HepG2 (cell line): ENCODE data around the gene CRYM. TPM values are rescaled to one million over a fixed set of nuclear protein-coding genes. Genes with fewer than 3 reads are reported as not detected.

Experiments used
- BRD4 ChIP-seq: sonication (generic); formaldehyde crosslinking; IDR thresholded peaks from 2 replicates; pipeline ENCODE4 v1.4.0; 2020; ENCODE audit warnings: missing genetic modification reagents
- CEBPB ChIP-seq: IDR thresholded peaks from 2 replicates; pipeline ENCODE4 v1.6.1; 2011; ENCODE audit warnings: low read depth, low read length, improper control_type of control experiment, borderline replicate concordance
- ETV6 ChIP-seq: sonication (generic); formaldehyde crosslinking; conservative IDR thresholded peaks from 2 replicates; pipeline ENCODE4 v1.4.0; 2020; ENCODE audit warnings: missing genetic modification reagents
- MATR3 ChIP-seq: sonication (generic); formaldehyde crosslinking; IDR thresholded peaks from 2 replicates; pipeline ENCODE4 v1.4.0; 2020; ENCODE audit warnings: missing genetic modification reagents
- NRL ChIP-seq: sonication (generic); formaldehyde crosslinking; IDR thresholded peaks from 2 replicates; pipeline ENCODE4 v1.5.0; 2020; ENCODE audit warnings: missing genetic modification reagents, mild to moderate bottlenecking, moderate library complexity, borderline replicate concordance
- PRDM15 ChIP-seq: sonication (generic); formaldehyde crosslinking; IDR thresholded peaks from 2 replicates; pipeline ENCODE4 v1.4.0; 2020; ENCODE audit warnings: missing genetic modification reagents
- RBM22 ChIP-seq: fragments of 200-400 bp; formaldehyde crosslinking; optimal IDR thresholded peaks from 2 replicates; pipeline ENCODE3; 2017; ENCODE audit warnings: mild to moderate bottlenecking, low read length, moderate library complexity
- RNF219 ChIP-seq: sonication (generic); formaldehyde crosslinking; IDR thresholded peaks from 2 replicates; pipeline ENCODE4 v1.5.0; 2020; ENCODE audit warnings: mild to moderate bottlenecking, missing genetic modification reagents
- TCF7L2 ChIP-seq: IDR thresholded peaks from 2 replicates; pipeline ENCODE4 v1.6.1; 2011; ENCODE audit warnings: mild to moderate bottlenecking, low read depth, low read length, moderate library complexity
- TRIM24 ChIP-seq: sonication (generic); formaldehyde crosslinking; IDR thresholded peaks from 2 replicates; pipeline ENCODE4 v1.8.0; 2022; ENCODE audit warnings: mild to moderate bottlenecking, missing genetic modification reagents
- ZFP36L2 ChIP-seq: sonication (generic); formaldehyde crosslinking; IDR thresholded peaks from 2 replicates; pipeline ENCODE4 v1.4.0; 2020; ENCODE audit warnings: missing genetic modification reagents
- ZMYM4 ChIP-seq: sonication (generic); formaldehyde crosslinking; IDR thresholded peaks from 2 replicates; pipeline ENCODE4 v1.8.1; 2023; ENCODE audit warnings: mild to moderate bottlenecking, missing genetic modification reagents
- polyA plus RNA-seq, 8 experiments: library from polyadenylated mRNA; depleted of rRNA in 3 of 8; stranded (reverse) in 7 of 8; unstranded in 1 of 8; fragments of >200 nt; fragmentation: Illumina TruSeq in 4 of 8; extraction: Trizol in 4 of 8; gene quantifications; 2 replicates each; pipeline versions ENCODE4 v1.2.1 to v1.2.3, GENCODE V29; 2011 to 2016; ENCODE audit warnings: low read depth in 4 of 8, missing spikeins in 1 of 8, mixed read lengths in 1 of 8; ENCODE audit not compliant: insufficient read depth in 1 of 8
- total RNA-seq, 5 experiments: library from RNA; depleted of rRNA; stranded (reverse); fragments of >200 nt; fragmentation: Illumina TruSeq; extraction: Trizol; gene quantifications; 2 replicates each; pipeline ENCODE4 v1.2.3, GENCODE V29; 2016; ENCODE audit warnings: low read depth in 1 of 5
- TF ChIP-seq, protein P1 (sequence below): sonication (generic); formaldehyde crosslinking; IDR thresholded peaks from 2 replicates; pipeline ENCODE4 v1.4.0; 2020; ENCODE audit warnings: mild to moderate bottlenecking, missing genetic modification reagents
- TF ChIP-seq, protein P2 (sequence below), 2 experiments: sonication (generic) in 1 of 2; formaldehyde crosslinking in 1 of 2; IDR thresholded peaks; 2 replicates each; pipeline versions ENCODE4 v1.4.0 to v1.6.1; 2018 to 2020; ENCODE audit warnings: missing genetic modification reagents in 2 of 2, borderline replicate concordance in 1 of 2, low read depth in 1 of 2, mild to moderate bottlenecking in 1 of 2, missing biosample characterization in 1 of 2
- TF ChIP-seq, protein P3 (sequence below): sonication (generic); formaldehyde crosslinking; IDR thresholded peaks from 2 replicates; pipeline ENCODE4 v1.4.0; 2020; ENCODE audit warnings: missing genetic modification reagents
- TF ChIP-seq, protein P4 (sequence below): sonication (generic); formaldehyde crosslinking; IDR thresholded peaks from 2 replicates; pipeline ENCODE4 v1.4.0; 2020; ENCODE audit warnings: missing genetic modification reagents, mild to moderate bottlenecking, borderline replicate concordance

Gene CRYM
- total and polyA plus RNA-seq, 2 of the 13 experiments (the other 11 are each of a cell fraction or from before 2014, with no cell fraction given), result 1.9 to 2.2 TPM

GRCh38 chr16:21283521-21284289, 5.6 kb upstream of the CRYM start (continued):
- TF ChIP-seq, protein P1, sequence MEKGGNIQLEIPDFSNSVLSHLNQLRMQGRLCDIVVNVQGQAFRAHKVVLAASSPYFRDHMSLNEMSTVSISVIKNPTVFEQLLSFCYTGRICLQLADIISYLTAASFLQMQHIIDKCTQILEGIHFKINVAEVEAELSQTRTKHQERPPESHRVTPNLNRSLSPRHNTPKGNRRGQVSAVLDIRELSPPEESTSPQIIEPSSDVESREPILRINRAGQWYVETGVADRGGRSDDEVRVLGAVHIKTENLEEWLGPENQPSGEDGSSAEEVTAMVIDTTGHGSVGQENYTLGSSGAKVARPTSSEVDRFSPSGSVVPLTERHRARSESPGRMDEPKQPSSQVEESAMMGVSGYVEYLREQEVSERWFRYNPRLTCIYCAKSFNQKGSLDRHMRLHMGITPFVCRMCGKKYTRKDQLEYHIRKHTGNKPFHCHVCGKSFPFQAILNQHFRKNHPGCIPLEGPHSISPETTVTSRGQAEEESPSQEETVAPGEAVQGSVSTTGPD (CRISPR knock-in tag), result no peak
- no peak for TF ChIP-seq CEBPB
- TF ChIP-seq PRDM15, result no peak
- TF ChIP-seq MATR3 (CRISPR knock-in tag), result peak; percentile 61; the same call in 1 of the 2 replicates
- TF ChIP-seq, protein P2, sequence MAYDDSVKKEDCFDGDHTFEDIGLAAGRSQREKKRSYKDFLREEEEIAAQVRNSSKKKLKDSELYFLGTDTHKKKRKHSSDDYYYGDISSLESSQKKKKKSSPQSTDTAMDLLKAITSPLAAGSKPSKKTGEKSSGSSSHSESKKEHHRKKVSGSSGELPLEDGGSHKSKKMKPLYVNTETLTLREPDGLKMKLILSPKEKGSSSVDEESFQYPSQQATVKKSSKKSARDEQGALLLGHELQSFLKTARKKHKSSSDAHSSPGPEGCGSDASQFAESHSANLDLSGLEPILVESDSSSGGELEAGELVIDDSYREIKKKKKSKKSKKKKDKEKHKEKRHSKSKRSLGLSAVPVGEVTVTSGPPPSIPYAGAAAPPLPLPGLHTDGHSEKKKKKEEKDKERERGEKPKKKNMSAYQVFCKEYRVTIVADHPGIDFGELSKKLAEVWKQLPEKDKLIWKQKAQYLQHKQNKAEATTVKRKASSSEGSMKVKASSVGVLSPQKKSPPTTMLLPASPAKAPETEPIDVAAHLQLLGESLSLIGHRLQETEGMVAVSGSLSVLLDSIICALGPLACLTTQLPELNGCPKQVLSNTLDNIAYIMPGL (CRISPR knock-in tag; IDR thresholded peaks at IDR 0.05; ENCODE audit: borderline replicate concordance in 1 of 2, low read depth in 1 of 2), result peak; percentile 88 to 91
- no peak for TF ChIP-seq TRIM24
- no peak for TF ChIP-seq BRD4 (CRISPR knock-in tag)
- no peak for TF ChIP-seq RBM22
- TF ChIP-seq NRL, result peak; percentile 85; the same call in 1 of the 2 replicates
- TF ChIP-seq ZFP36L2 (CRISPR knock-in tag), result no peak
- TF ChIP-seq, protein P3, sequence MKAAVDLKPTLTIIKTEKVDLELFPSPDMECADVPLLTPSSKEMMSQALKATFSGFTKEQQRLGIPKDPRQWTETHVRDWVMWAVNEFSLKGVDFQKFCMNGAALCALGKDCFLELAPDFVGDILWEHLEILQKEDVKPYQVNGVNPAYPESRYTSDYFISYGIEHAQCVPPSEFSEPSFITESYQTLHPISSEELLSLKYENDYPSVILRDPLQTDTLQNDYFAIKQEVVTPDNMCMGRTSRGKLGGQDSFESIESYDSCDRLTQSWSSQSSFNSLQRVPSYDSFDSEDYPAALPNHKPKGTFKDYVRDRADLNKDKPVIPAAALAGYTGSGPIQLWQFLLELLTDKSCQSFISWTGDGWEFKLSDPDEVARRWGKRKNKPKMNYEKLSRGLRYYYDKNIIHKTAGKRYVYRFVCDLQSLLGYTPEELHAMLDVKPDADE (CRISPR knock-in tag), result no peak
- TF ChIP-seq RNF219, result no peak
- TF ChIP-seq TCF7L2, result no peak
- TF ChIP-seq, protein P4, sequence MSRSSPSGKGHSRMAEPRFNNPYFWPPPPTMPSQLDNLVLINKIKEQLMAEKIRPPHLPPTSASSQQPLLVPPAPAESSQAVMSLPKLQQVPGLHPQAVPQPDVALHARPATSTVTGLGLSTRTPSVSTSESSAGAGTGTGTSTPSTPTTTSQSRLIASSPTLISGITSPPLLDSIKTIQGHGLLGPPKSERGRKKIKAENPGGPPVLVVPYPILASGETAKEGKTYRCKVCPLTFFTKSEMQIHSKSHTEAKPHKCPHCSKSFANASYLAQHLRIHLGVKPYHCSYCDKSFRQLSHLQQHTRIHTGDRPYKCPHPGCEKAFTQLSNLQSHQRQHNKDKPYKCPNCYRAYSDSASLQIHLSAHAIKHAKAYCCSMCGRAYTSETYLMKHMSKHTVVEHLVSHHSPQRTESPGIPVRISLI (CRISPR knock-in tag), result peak; percentile 69; the same call in 1 of the 2 replicates
- peak; percentile 65; the same call in 1 of the 2 replicates for TF ChIP-seq ZMYM4 (CRISPR knock-in tag)
- 0 out of 2 replicates have a peak, but pooled peaks have one; percentile 63 for TF ChIP-seq ETV6 (CRISPR knock-in tag)
